HepG2 (cell line): ENCODE data around the gene EEF1E1. TPM values are rescaled to one million over a fixed set of nuclear protein-coding genes. Genes with fewer than 3 reads are reported as not detected.

Source experiments
- DMAP1 ChIP-seq: IDR thresholded peaks from 2 replicates; pipeline ENCODE4 v1.6.1; 2016
- HNF4A ChIP-seq: sonication (generic); formaldehyde crosslinking; IDR thresholded peaks from 2 replicates; pipeline ENCODE4 v1.4.0; 2020; ENCODE audit warnings: missing genetic modification reagents
- HNRNPK ChIP-seq: fragments of 200-400 bp; formaldehyde crosslinking; IDR thresholded peaks from 2 replicates; pipeline ENCODE4 v1.6.1; 2018; ENCODE audit warnings: low read length, low read depth, moderate library complexity, mild to moderate bottlenecking; ENCODE audit not compliant: poor library complexity, severe bottlenecking
- MTA1 ChIP-seq: sonication (generic); formaldehyde crosslinking; IDR thresholded peaks from 2 replicates; pipeline ENCODE4 v1.4.0; 2020; ENCODE audit warnings: missing genetic modification reagents, mild to moderate bottlenecking, borderline replicate concordance
- TCF7 ChIP-seq: sonication (generic); IDR thresholded peaks from 2 replicates; pipeline ENCODE4 v1.6.1; 2016; ENCODE audit warnings: antibody characterized with exemption, low read depth
- ZKSCAN1 ChIP-seq: fragments of 150-350 bp; IDR thresholded peaks from 2 replicates; pipeline ENCODE4 v1.6.1; 2014; ENCODE audit warnings: low read length
- ZKSCAN5 ChIP-seq: sonication (generic); formaldehyde crosslinking; IDR thresholded peaks from 2 replicates; pipeline ENCODE4 v1.5.1; 2020; ENCODE audit warnings: mild to moderate bottlenecking, missing genetic modification reagents
- ZNF317 ChIP-seq: sonication (generic); formaldehyde crosslinking; IDR thresholded peaks from 2 replicates; pipeline ENCODE4 v1.5.0; 2020; ENCODE audit warnings: mild to moderate bottlenecking, missing genetic modification reagents
- ZNF543 ChIP-seq: sonication (generic); formaldehyde crosslinking; IDR thresholded peaks from 2 replicates; pipeline ENCODE4 v1.4.0; 2020; ENCODE audit warnings: mild to moderate bottlenecking, missing genetic modification reagents
- ZNF607 ChIP-seq: sonication (generic); formaldehyde crosslinking; IDR thresholded peaks from 2 replicates; pipeline ENCODE4 v1.5.1; 2020; ENCODE audit warnings: missing genetic modification reagents, mild to moderate bottlenecking, borderline replicate concordance
- ZNF746 ChIP-seq: sonication (generic); formaldehyde crosslinking; IDR thresholded peaks from 2 replicates; pipeline ENCODE4 v1.8.0; 2022; ENCODE audit warnings: mild to moderate bottlenecking, missing genetic modification reagents
- polyA plus RNA-seq, 8 experiments: library from polyadenylated mRNA; depleted of rRNA in 3 of 8; stranded (reverse) in 7 of 8; unstranded in 1 of 8; fragments of >200 nt; fragmentation: Illumina TruSeq in 4 of 8; extraction: Trizol in 4 of 8; gene quantifications; 2 replicates each; pipeline versions ENCODE4 v1.2.1 to v1.2.3, GENCODE V29; 2011 to 2016; ENCODE audit warnings: low read depth in 4 of 8, missing spikeins in 1 of 8, mixed read lengths in 1 of 8; ENCODE audit not compliant: insufficient read depth in 1 of 8
- total RNA-seq, 5 experiments: library from RNA; depleted of rRNA; stranded (reverse); fragments of >200 nt; fragmentation: Illumina TruSeq; extraction: Trizol; gene quantifications; 2 replicates each; pipeline ENCODE4 v1.2.3, GENCODE V29; 2016; ENCODE audit warnings: low read depth in 1 of 5
- TF ChIP-seq, protein P1 (sequence below): sonication (generic); formaldehyde crosslinking; IDR thresholded peaks from 2 replicates; pipeline ENCODE4 v1.5.0; 2020; ENCODE audit warnings: mild to moderate bottlenecking, missing genetic modification reagents, borderline replicate concordance
- TF ChIP-seq, protein P2 (sequence below): sonication (generic); formaldehyde crosslinking; IDR thresholded peaks from 2 replicates; pipeline ENCODE4 v1.4.0; 2020; ENCODE audit warnings: mild to moderate bottlenecking, missing genetic modification reagents
- TF ChIP-seq, protein P3 (sequence below): sonication (generic); formaldehyde crosslinking; IDR thresholded peaks from 2 replicates; pipeline ENCODE4 v1.4.0; 2020; ENCODE audit warnings: mild to moderate bottlenecking, missing genetic modification reagents
- TF ChIP-seq, protein P4 (sequence below): IDR thresholded peaks from 2 replicates; pipeline ENCODE4 v1.6.1; 2016; ENCODE audit warnings: missing biosample characterization, missing genetic modification reagents, low read depth
- TF ChIP-seq, protein P5 (sequence below): IDR thresholded peaks from 2 replicates; pipeline ENCODE4 v1.6.1; 2012; ENCODE audit warnings: low read depth, low read length, improper control_type of control experiment

EEF1E1 gene
- total and polyA plus RNA-seq, 2 of the 13 experiments (the other 11 are each of a cell fraction or from before 2014, with no cell fraction given) = 128 to 188 TPM

DNA sequence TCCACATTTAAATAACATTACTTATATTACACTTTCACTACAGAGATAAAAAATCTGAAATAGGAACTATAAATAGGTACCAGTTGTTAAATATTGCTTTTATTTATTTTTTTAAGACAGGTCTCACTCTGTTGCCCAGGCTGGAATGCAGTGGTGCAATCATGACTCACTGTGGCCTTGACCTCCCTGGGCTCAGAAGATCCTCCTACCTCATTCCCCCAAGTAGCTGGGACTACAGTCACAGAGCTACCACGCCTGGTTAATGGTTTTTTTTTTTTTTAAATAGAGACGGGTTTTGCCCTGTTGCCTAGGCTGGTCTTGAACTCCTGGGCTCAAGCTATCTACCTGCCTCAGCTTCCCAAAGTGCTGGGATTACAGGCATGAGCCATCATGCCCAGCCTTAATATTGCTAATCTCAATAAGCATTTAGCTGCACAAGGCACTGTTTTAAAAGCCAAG, 17.3 kb downstream of the EEF1E1 start (continued):
- TF ChIP-seq, protein P1, sequence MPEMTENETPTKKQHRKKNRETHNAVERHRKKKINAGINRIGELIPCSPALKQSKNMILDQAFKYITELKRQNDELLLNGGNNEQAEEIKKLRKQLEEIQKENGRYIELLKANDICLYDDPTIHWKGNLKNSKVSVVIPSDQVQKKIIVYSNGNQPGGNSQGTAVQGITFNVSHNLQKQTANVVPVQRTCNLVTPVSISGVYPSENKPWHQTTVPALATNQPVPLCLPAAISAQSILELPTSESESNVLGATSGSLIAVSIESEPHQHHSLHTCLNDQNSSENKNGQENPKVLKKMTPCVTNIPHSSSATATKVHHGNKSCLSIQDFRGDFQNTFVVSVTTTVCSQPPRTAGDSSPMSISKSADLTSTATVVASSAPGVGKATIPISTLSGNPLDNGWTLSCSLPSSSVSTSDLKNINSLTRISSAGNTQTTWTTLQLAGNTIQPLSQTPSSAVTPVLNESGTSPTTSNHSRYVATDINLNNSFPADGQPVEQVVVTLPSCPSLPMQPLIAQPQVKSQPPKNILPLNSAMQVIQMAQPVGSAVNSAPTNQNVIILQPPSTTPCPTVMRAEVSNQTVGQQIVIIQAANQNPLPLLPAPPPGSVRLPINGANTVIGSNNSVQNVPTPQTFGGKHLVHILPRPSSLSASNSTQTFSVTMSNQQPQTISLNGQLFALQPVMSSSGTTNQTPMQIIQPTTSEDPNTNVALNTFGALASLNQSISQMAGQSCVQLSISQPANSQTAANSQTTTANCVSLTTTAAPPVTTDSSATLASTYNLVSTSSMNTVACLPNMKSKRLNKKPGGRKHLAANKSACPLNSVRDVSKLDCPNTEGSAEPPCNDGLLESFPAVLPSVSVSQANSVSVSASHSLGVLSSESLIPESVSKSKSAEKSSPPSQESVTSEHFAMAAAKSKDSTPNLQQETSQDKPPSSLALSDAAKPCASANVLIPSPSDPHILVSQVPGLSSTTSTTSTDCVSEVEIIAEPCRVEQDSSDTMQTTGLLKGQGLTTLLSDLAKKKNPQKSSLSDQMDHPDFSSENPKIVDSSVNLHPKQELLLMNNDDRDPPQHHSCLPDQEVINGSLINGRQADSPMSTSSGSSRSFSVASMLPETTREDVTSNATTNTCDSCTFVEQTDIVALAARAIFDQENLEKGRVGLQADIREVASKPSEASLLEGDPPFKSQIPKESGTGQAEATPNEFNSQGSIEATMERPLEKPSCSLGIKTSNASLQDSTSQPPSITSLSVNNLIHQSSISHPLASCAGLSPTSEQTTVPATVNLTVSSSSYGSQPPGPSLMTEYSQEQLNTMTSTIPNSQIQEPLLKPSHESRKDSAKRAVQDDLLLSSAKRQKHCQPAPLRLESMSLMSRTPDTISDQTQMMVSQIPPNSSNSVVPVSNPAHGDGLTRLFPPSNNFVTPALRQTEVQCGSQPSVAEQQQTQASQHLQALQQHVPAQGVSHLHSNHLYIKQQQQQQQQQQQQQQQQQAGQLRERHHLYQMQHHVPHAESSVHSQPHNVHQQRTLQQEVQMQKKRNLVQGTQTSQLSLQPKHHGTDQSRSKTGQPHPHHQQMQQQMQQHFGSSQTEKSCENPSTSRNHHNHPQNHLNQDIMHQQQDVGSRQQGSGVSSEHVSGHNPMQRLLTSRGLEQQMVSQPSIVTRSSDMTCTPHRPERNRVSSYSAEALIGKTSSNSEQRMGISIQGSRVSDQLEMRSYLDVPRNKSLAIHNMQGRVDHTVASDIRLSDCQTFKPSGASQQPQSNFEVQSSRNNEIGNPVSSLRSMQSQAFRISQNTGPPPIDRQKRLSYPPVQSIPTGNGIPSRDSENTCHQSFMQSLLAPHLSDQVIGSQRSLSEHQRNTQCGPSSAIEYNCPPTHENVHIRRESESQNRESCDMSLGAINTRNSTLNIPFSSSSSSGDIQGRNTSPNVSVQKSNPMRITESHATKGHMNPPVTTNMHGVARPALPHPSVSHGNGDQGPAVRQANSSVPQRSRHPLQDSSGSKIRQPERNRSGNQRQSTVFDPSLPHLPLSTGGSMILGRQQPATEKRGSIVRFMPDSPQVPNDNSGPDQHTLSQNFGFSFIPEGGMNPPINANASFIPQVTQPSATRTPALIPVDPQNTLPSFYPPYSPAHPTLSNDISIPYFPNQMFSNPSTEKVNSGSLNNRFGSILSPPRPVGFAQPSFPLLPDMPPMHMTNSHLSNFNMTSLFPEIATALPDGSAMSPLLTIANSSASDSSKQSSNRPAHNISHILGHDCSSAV (CRISPR knock-in tag) = no peak
- TF ChIP-seq, protein P2, sequence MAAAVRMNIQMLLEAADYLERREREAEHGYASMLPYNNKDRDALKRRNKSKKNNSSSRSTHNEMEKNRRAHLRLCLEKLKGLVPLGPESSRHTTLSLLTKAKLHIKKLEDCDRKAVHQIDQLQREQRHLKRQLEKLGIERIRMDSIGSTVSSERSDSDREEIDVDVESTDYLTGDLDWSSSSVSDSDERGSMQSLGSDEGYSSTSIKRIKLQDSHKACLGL (CRISPR knock-in tag) = no peak
- TF ChIP-seq, protein P3, sequence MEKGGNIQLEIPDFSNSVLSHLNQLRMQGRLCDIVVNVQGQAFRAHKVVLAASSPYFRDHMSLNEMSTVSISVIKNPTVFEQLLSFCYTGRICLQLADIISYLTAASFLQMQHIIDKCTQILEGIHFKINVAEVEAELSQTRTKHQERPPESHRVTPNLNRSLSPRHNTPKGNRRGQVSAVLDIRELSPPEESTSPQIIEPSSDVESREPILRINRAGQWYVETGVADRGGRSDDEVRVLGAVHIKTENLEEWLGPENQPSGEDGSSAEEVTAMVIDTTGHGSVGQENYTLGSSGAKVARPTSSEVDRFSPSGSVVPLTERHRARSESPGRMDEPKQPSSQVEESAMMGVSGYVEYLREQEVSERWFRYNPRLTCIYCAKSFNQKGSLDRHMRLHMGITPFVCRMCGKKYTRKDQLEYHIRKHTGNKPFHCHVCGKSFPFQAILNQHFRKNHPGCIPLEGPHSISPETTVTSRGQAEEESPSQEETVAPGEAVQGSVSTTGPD = no peak; the same call in 1 of the 2 replicates
- no peak for TF ChIP-seq ZNF607 (CRISPR knock-in tag)
- no peak for TF ChIP-seq ZKSCAN5 (CRISPR knock-in tag)
- TF ChIP-seq ZNF746 (CRISPR knock-in tag) = peak; percentile 78; the same call in 1 of the 2 replicates
- TF ChIP-seq ZNF317 (CRISPR knock-in tag) = peak; percentile 83; the same call in 1 of the 2 replicates
- peak; percentile 92 for TF ChIP-seq HNF4A
- no peak for TF ChIP-seq HNRNPK
- TF ChIP-seq, protein P4, sequence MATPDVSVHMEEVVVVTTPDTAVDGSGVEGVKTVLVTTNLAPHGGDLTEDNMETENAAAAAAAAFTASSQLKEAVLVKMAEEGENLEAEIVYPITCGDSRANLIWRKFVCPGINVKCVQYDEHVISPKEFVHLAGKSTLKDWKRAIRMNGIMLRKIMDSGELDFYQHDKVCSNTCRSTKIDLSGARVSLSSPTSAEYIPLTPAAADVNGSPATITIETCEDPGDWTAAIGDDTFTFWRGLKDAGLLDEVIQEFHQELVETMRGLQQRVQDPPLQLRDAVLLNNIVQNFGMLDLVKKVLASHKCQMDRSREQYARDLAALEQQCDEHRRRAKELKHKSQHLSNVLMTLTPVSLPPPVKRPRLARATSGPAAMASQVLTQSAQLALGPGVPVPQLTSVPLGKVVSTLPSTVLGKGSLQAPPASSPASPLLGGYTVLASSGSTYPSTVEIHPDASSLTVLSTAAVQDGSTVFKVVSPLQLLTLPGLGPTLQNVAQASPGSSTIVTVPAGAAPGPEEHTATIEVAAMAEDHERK (CRISPR knock-in tag) = no peak
- peak; percentile 66 for TF ChIP-seq TCF7
- TF ChIP-seq ZNF543 = no peak
- TF ChIP-seq, protein P5, sequence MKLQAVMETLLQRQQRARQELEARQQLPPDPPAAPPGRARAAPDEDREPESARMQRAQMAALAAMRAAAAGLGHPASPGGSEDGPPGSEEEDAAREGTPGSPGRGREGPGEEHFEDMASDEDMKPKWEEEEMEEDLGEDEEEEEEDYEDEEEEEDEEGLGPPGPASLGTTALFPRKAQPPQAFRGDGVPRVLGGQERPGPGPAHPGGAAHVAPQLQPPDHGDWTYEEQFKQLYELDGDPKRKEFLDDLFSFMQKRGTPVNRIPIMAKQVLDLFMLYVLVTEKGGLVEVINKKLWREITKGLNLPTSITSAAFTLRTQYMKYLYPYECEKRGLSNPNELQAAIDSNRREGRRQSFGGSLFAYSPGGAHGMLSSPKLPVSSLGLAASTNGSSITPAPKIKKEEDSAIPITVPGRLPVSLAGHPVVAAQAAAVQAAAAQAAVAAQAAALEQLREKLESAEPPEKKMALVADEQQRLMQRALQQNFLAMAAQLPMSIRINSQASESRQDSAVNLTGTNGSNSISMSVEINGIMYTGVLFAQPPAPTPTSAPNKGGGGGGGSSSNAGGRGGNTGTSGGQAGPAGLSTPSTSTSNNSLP = peak; percentile 84
- no peak; the same call in 1 of the 2 replicates for TF ChIP-seq ZKSCAN1
- no peak for TF ChIP-seq MTA1 (CRISPR knock-in tag)
- no peak for TF ChIP-seq DMAP1 (CRISPR knock-in tag)
